Breast epithelium (tissue), 4 donors: ENCODE results near the gene SKOR1. TPM values are rescaled to one million over a fixed set of nuclear protein-coding genes. Genes with fewer than 3 reads are reported as not detected.

Experiments used
- DNase-seq, 2 donors: peaks; one replicate each; pipeline ENCODE4 v3.0.0-alpha.2; 2019; ENCODE audit warnings: low spot score in 2 of 2
- H3K27ac ChIP-seq, 2 donors: fragments of 200-600 bp; sonication (generic) in 1 of 2; one replicate each; pipeline ENCODE4 v1.5.1; 2016 to 2019; ENCODE audit warnings: mild to moderate bottlenecking in 1 of 2
- H3K27me3 ChIP-seq, 2 donors: fragments of 200-600 bp; sonication (generic) in 1 of 2; one replicate each; pipeline versions ENCODE4 v1.5.1 to v1.6.0; 2017 to 2019; ENCODE audit warnings: control low read depth in 1 of 2, mild to moderate bottlenecking in 1 of 2
- H3K36me3 ChIP-seq: fragments of 200-600 bp; one replicate; pipeline ENCODE4 v1.5.1; 2019
- H3K4me1 ChIP-seq, 2 donors: fragments of 200-600 bp; sonication (generic); one replicate each; pipeline ENCODE4 v1.5.1; 2016 to 2019; ENCODE audit warnings: control low read depth in 1 of 2
- H3K4me3 ChIP-seq, 3 donors: fragments of 200-600 bp; sonication (generic); 1 replicate in 2 of 3; 2 replicates in 1 of 3; pipeline ENCODE4 v1.5.1; 2016 to 2019; ENCODE audit warnings: mild to moderate bottlenecking in 3 of 3, moderate library complexity in 2 of 3
- H3K9me3 ChIP-seq, 2 donors: fragments of 200-600 bp; sonication (generic) in 1 of 2; one replicate each; pipeline ENCODE4 v1.5.1; 2016 to 2019; ENCODE audit warnings: control low read depth in 1 of 2
- CTCF ChIP-seq, 3 donors: fragments of 450-650 bp; IDR thresholded peaks; one replicate each; pipeline ENCODE4 v1.5.1; 2016 to 2017; ENCODE audit warnings: antibody characterized with exemption in 3 of 3, mild to moderate bottlenecking in 3 of 3, moderate library complexity in 3 of 3
- POLR2A ChIP-seq: fragments of 450-650 bp; IDR thresholded peaks from one replicate; pipeline ENCODE4 v1.6.1; 2016; ENCODE audit warnings: antibody characterized with exemption, mild to moderate bottlenecking, moderate library complexity
- POLR2AphosphoS5 ChIP-seq, 3 donors: sonication (generic); formaldehyde crosslinking; IDR thresholded peaks; one replicate each; pipeline ENCODE4 v1.6.1; 2017; ENCODE audit warnings: antibody characterized with exemption in 3 of 3
- intact Hi-C: fragments of 100-400 bp; cut with DNase I; formaldehyde crosslinking; loops from one replicate; pipeline ENCODE4 v1.15.1; 2023; ENCODE audit warnings: low total_unique reads
- total RNA-seq, 3 donors: library from RNA; depleted of rRNA; stranded (reverse); fragments of >200 nt; gene quantifications; one replicate each; pipeline ENCODE4 v1.1.0, GENCODE V29; 2016

Gene SKOR1
- total RNA-seq, 3 donors from 2014 or later, result 0.98 to 1.8 (median 1.1) TPM

DNA sequence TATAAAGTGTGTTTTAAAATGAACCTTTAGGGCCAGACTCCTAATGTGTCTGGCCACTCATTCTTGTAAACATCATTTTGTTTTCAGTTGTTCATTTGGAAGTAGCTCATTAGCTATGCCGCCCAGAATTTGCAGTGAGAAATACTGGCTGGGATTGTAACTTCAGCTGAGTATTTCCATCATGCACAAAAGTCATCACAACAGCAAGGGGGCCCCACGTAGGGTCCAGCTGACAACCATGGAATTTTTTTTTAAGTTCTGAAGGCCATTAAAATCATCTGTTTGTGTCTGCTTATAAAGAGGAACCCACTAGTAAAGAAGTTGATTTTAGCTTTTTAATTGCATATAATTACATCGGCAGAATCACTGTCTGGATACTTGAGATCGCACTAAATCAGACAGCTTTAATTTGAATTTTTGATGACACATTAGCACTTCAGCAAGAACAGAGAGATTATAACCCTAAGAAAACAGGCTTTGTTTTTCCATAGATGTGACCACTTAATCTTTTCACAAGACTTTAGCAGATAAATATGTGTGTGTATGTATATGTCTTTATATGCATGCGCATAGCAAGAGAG is 46.3 kb upstream of the SKOR1 start:
- H3K4me3 ChIP-seq, result no peak overlapping the region
- intact Hi-C loops, result no loop called here
- TF ChIP-seq CTCF (IDR thresholded peaks at IDR 0.05), result no peak
- TF ChIP-seq POLR2A, result no peak
- no peak for TF ChIP-seq POLR2AphosphoS5 (IDR thresholded peaks at IDR 0.05)
- H3K27me3 ChIP-seq, result no peaks in the 10 kb centered on the region
- H3K9me3 ChIP-seq, result no peaks in the 10 kb centered on the region
- no peaks in the 10 kb centered on the region for H3K4me1 ChIP-seq
- no peak overlapping the region for H3K27ac ChIP-seq
- no peak for DNase-seq
- H3K36me3 ChIP-seq, result no peaks in the 10 kb centered on the region

- TF ChIP-seq CTCF (IDR thresholded peaks at IDR 0.05), result no peak
- TF ChIP-seq POLR2A, result no peak
- no peak for TF ChIP-seq POLR2AphosphoS5 (IDR thresholded peaks at IDR 0.05)
- Histone ChIP-seq H3K36me3 (no peaks in the 10 kb centered on the region), H3K4me3 (no peak overlapping the region), H3K4me1 (no peaks in the 10 kb centered on the region), H3K27me3 (no peaks in the 10 kb centered on the region), H3K27ac (no peak overlapping the region), H3K9me3 (no peaks in the 10 kb centered on the region)
- DNase-seq, result no peak
- intact Hi-C loops, result loop anchor here (10.0 kb wide), 1 partner anchor 1575 kb away; no protein-coding TSS in a partner anchor
These were observed 45.7 kb upstream of the SKOR1 start for GRCh38 chr15:67779549-67780111.

DNA sequence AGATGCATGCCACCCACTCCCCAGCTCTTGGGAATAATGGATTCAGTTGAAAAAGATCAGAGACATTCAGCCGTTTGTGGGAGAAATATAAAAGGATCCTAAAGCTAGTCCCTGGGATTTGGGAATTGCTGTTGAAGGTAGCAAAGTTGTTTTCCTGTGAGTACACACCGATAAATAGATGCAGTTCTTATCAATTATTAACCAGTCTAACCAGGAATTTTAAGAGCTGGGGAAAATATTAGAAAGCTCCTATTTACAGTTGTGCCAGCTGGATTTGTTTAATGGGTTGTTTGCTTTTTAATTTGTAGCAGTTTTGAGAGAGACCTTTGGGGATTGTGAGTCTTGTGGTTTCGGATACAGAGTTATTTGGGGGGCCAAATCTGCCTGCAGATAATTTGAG is 44.2 kb upstream of the SKOR1 start:
- Histone ChIP-seq H3K9me3 (no peaks in the 10 kb centered on the region), H3K36me3 (no peaks in the 10 kb centered on the region), H3K27ac (no peak overlapping the region), H3K27me3 (no peaks in the 10 kb centered on the region), H3K4me1 (no peaks in the 10 kb centered on the region), H3K4me3 (no peak overlapping the region)
- DNase-seq, result no peak
- TF ChIP-seq CTCF (IDR thresholded peaks at IDR 0.05), result no peak
- no peak for TF ChIP-seq POLR2AphosphoS5 (IDR thresholded peaks at IDR 0.05)
- no peak for TF ChIP-seq POLR2A
- intact Hi-C loops, result loop anchor here (10.0 kb wide), 1 partner anchor 1576 kb away; no protein-coding TSS in a partner anchor

- Histone ChIP-seq H3K4me1 (no peaks in the 10 kb centered on the region), H3K9me3 (no peaks in the 10 kb centered on the region), H3K27ac (no peak overlapping the region), H3K27me3 (no peaks in the 10 kb centered on the region), H3K4me3 (no peak overlapping the region), H3K36me3 (no peaks in the 10 kb centered on the region)
- no peak for DNase-seq
- TF ChIP-seq POLR2A, result no peak
- TF ChIP-seq CTCF (IDR thresholded peaks at IDR 0.05), result no peak
- TF ChIP-seq POLR2AphosphoS5 (IDR thresholded peaks at IDR 0.05), result no peak
- intact Hi-C loops, result loop anchor here (10.0 kb wide), 1 partner anchor 1577 kb away; no protein-coding TSS in a partner anchor
These were observed 43.2 kb upstream of the SKOR1 start for GRCh38 chr15:67781907-67782690.

- Histone ChIP-seq H3K27ac (no peak overlapping the region), H3K4me3 (no peak overlapping the region), H3K9me3 (no peaks in the 10 kb centered on the region), H3K4me1 (no peaks in the 10 kb centered on the region), H3K36me3 (no peaks in the 10 kb centered on the region), H3K27me3 (no peaks in the 10 kb centered on the region)
- TF ChIP-seq POLR2A (no peak), POLR2AphosphoS5 (IDR thresholded peaks at IDR 0.05) (no peak), CTCF (IDR thresholded peaks at IDR 0.05) (no peak)
- DNase-seq, result no peak
- intact Hi-C loops, result loop anchor here (10.0 kb wide), 1 partner anchor 1578 kb away; no protein-coding TSS in a partner anchor
These were observed 42.7 kb upstream of the SKOR1 start for GRCh38 chr15:67782691-67782991.
